ENCODE results near the gene PRKCB.

The PRKCB gene

DNA sequence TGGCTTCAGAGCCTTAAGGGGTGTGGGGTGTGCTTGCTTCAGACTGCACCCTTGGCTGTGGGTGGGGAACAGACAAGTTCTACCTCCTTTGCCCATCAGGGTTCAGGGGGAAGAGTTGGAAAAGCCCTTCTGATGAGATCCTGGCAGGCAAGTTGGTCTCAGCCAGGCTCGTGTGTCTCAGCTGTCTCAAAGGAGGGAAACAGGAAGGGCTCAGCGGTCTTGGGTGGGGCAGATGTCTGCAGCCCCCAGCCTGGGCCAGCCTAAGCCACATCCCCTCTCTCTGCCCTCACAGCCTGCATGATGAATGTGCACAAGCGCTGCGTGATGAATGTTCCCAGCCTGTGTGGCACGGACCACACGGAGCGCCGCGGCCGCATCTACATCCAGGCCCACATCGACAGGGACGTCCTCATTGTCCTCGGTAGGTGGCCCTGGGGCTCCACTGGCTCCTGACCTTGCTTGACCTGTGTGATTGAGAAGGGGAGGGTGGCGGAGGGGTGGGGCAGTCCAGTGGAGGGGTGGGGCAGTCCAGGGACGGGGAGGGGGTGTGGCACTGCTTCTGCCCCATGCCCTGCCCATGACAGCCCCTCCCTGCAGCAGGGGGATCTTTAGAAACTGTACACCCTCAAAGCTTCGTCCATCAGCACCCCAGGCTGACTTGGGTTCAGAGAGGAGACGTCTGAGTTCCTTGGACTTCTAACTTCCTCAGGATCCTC lies 199.5 kb downstream of the PRKCB start:
- in situ Hi-C loops (cut with HindIII; ENCODE audit: low sequenced_read_pairs), result no loop called here
- DNase-seq (ENCODE audit: low read depth, low spot score), result no peak
- no peak overlapping the region for H3K4me3 ChIP-seq (ENCODE audit: low read depth, low read length)
- TF ChIP-seq, protein P1, sequence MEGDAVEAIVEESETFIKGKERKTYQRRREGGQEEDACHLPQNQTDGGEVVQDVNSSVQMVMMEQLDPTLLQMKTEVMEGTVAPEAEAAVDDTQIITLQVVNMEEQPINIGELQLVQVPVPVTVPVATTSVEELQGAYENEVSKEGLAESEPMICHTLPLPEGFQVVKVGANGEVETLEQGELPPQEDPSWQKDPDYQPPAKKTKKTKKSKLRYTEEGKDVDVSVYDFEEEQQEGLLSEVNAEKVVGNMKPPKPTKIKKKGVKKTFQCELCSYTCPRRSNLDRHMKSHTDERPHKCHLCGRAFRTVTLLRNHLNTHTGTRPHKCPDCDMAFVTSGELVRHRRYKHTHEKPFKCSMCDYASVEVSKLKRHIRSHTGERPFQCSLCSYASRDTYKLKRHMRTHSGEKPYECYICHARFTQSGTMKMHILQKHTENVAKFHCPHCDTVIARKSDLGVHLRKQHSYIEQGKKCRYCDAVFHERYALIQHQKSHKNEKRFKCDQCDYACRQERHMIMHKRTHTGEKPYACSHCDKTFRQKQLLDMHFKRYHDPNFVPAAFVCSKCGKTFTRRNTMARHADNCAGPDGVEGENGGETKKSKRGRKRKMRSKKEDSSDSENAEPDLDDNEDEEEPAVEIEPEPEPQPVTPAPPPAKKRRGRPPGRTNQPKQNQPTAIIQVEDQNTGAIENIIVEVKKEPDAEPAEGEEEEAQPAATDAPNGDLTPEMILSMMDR (IDR thresholded peaks at IDR 0.05; ENCODE audit: low read depth, low read length), result no peak

DNA sequence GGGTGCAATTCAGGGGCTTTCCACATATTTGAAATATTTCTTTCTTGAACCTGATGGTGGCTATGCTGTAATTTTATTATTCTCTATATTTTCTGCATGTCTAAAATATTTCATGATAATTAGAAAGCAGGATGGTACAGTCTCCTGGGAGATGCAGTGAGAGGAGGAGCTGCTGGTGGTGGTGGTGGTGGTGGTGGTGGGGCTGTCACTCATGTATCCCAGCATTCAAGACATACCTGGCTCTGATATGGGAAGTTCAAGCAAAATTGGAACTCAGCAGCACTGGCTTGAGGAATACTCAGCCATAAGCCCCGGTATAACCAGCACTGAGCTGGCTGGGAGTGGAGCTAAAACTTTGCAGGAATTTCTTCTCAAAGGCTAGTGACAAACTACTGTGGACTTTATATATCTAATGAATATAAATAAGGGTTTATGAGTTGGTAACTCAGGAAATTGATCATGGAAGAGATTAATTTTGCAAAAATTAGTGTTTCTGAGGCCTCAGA lies 200.3 kb downstream of the PRKCB start:
- in situ Hi-C loops (cut with HindIII; ENCODE audit: low sequenced_read_pairs), result no loop called here
- H3K4me3 ChIP-seq (ENCODE audit: low read depth, low read length), result no peak overlapping the region
- TF ChIP-seq, protein P1 (IDR thresholded peaks at IDR 0.05; ENCODE audit: low read depth, low read length), result no peak
- no peak for DNase-seq (ENCODE audit: low read depth, low spot score)

DNA sequence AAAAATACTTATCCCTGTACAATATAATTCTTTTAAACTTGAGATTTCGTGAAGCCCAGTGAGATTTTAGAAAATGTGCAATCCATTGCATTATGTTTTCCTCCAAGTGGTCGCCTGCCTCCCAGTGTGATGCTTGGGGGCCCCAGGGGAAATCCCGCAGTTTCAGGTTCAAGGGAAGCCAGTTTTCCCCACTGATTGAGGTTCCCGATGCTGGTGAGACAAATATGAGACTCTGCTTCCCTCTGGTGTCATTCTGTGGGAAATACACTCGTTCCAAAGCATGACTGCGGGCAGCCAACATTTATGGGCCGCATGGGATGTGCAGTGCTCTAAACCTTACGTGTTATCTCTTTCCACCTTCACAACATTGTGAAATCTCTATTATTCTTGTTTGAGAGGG lies 200.8 kb downstream of the PRKCB start:
- in situ Hi-C loops (cut with HindIII; ENCODE audit: low sequenced_read_pairs), result no loop called here
- DNase-seq (ENCODE audit: low read depth, low spot score), result peak; percentile 20
- TF ChIP-seq, protein P1 (IDR thresholded peaks at IDR 0.05; ENCODE audit: low read depth, low read length), result peak; percentile 62
- H3K4me3 ChIP-seq (ENCODE audit: low read depth, low read length), result no peak overlapping the region

DNA sequence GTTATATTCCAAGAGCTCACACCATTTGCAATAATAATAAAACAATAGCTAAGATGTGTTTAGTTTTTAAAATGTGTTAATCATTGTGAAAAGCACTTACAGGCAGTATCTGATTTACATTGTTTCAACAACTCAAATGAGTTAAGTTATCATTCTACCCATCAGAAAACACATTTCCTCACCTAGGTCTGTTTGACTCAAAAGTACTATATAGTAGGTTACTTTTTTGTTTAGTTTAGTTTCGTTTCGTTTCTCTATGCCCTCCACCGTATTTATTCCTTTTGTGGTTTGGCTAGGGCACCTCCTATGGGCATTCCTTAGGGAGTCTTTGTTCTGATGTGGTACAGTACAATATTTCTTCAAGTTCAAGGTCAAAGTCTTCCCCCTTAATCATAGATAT lies 201.6 kb downstream of the PRKCB start:
- TF ChIP-seq, protein P1 (IDR thresholded peaks at IDR 0.05; ENCODE audit: low read depth, low read length), result no peak
- in situ Hi-C loops (cut with HindIII; ENCODE audit: low sequenced_read_pairs), result no loop called here
- DNase-seq (ENCODE audit: low read depth, low spot score), result no peak
- no peak overlapping the region for H3K4me3 ChIP-seq (ENCODE audit: low read depth, low read length)

GRCh38 chr16:24041834-24042631 lies 206.2 kb downstream of the PRKCB start:
- in situ Hi-C loops (cut with HindIII; ENCODE audit: low sequenced_read_pairs), result no loop called here
- DNase-seq (ENCODE audit: low read depth, low spot score), result peak; percentile 18
- TF ChIP-seq, protein P1 (IDR thresholded peaks at IDR 0.05; ENCODE audit: low read depth, low read length), result peak; percentile 73
- H3K4me3 ChIP-seq (ENCODE audit: low read depth, low read length), result no peak overlapping the region

DNA sequence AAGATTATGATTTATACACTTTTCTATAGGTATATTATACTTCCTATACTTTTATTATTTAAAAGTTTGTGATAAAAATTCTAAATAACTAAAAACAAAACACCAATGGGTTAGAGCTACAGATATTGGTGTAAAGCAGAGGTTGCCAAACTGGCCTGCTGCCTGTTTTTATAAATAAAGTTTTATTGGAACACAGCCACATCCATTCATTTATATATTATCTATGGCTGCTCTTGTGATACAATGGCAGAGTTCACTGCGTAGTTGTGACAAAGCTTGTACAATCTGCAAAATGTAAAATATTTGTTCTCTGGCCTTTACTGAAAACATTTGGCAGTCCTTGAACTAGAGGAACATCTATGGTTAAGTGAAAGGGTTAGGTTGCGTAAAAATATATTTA lies 208.7 kb downstream of the PRKCB start:
- no peak for DNase-seq (ENCODE audit: low read depth, low spot score)
- in situ Hi-C loops (cut with HindIII; ENCODE audit: low sequenced_read_pairs), result no loop called here
- H3K4me3 ChIP-seq (ENCODE audit: low read depth, low read length), result no peak overlapping the region
- TF ChIP-seq, protein P1 (IDR thresholded peaks at IDR 0.05; ENCODE audit: low read depth, low read length), result no peak

Measured in astrocyte of the spinal cord (primary cell).